Neural crest cell (in vitro differentiated cells): Measurements from ENCODE around the gene FADS2. TPM values are rescaled to one million over a fixed set of nuclear protein-coding genes. Genes with fewer than 3 reads are reported as not detected.

Experiments
- DNase-seq: peaks from one replicate; pipeline ENCODE4 v3.0.0; 2021; ENCODE audit warnings: low read depth, mixed read lengths, low spot score
- H3K27ac Mint-ChIP-seq: one replicate; pipeline ENCODE4 v1.8.0; 2021; ENCODE audit warnings: mild to moderate bottlenecking, mixed read lengths; ENCODE audit not compliant: unreplicated experiment
- H3K27me3 Mint-ChIP-seq: 2 replicates; pipeline ENCODE4 v1.8.0; 2021; ENCODE audit warnings: low read depth, mild to moderate bottlenecking, mixed read lengths
- H3K36me3 Mint-ChIP-seq: 2 replicates; pipeline ENCODE4 v1.8.0; 2021; ENCODE audit warnings: low read depth, mild to moderate bottlenecking, mixed read lengths
- H3K4me1 Mint-ChIP-seq: 2 replicates; pipeline ENCODE4 v1.8.0; 2021; ENCODE audit warnings: mixed read lengths
- H3K4me3 Mint-ChIP-seq: one replicate; pipeline ENCODE4 v1.8.0; 2021; ENCODE audit warnings: mild to moderate bottlenecking, mixed read lengths
- H3K9me3 Mint-ChIP-seq: 2 replicates; pipeline ENCODE4 v1.8.0; 2021; ENCODE audit warnings: mixed read lengths
- CTCF ChIP-seq: fragments of 200-600 bp; sonication (generic); conservative IDR thresholded peaks from 2 replicates; pipeline ENCODE4 v1.5.0; 2021; ENCODE audit warnings: antibody characterized with exemption, mild to moderate bottlenecking
- total RNA-seq: library from RNA; stranded (reverse); gene quantifications from 2 replicates; pipeline ENCODE4 v1.2.1, GENCODE V29; 2021

FADS2 gene
- total RNA-seq, 1 donor from 2014 or later: 976 TPM

- no peak for TF ChIP-seq CTCF
- H3K4me3 Mint-ChIP-seq: peak overlapping the region; percentile 94
- H3K27ac Mint-ChIP-seq: peak overlapping the region; percentile 88
- no peak for DNase-seq
- no peaks in the 10 kb centered on the region for H3K27me3 Mint-ChIP-seq
- H3K9me3 Mint-ChIP-seq: peaks cover 9% of the 10 kb centered on the region
- peaks cover 26% of the 10 kb centered on the region for H3K4me1 Mint-ChIP-seq
- peaks cover 18% of the 10 kb centered on the region for H3K36me3 Mint-ChIP-seq
Measured at GRCh38 chr11:61817471-61818202, 10.5 kb upstream of the FADS2 start.

GRCh38 chr11:61820174-61820573 is 7.9 kb upstream of the FADS2 start:
- DNase-seq: no peak
- H3K36me3 Mint-ChIP-seq: peaks cover 3% of the 10 kb centered on the region

GRCh38 chr11:61826930-61827570 is 1.1 kb upstream of the FADS2 start:
- Mint-ChIP-seq H3K9me3 (no peaks in the 10 kb centered on the region), H3K4me3 (peak overlapping the region; percentile 89), H3K36me3 (peaks cover 9% of the 10 kb centered on the region), H3K27me3 (peaks cover 4% of the 10 kb centered on the region), H3K4me1 (peaks cover 49% of the 10 kb centered on the region), H3K27ac (peak overlapping the region; percentile 100)
- TF ChIP-seq CTCF: no peak
- no peak for DNase-seq

More at GRCh38 chr11:61820174-61820573, 7.9 kb upstream of the FADS2 start:
- Mint-ChIP-seq H3K4me3 (no peak overlapping the region), H3K27me3 (no peaks in the 10 kb centered on the region), H3K9me3 (no peaks in the 10 kb centered on the region), H3K27ac (no peak overlapping the region), H3K4me1 (peaks cover 18% of the 10 kb centered on the region)
- TF ChIP-seq CTCF: no peak

GRCh38 chr11:61828379-61828628 is 204 bp downstream of the FADS2 start:
- H3K9me3 Mint-ChIP-seq: no peaks in the 10 kb centered on the region
- H3K36me3 Mint-ChIP-seq: peaks cover 9% of the 10 kb centered on the region
- peak overlapping the region; percentile 89 for H3K4me3 Mint-ChIP-seq
- peaks cover 4% of the 10 kb centered on the region for H3K27me3 Mint-ChIP-seq
- no peak for TF ChIP-seq CTCF
- H3K27ac Mint-ChIP-seq: peak overlapping the region; percentile 99
- H3K4me1 Mint-ChIP-seq: peaks cover 61% of the 10 kb centered on the region
- no peak for DNase-seq

- DNase-seq: peak; percentile 35
- peaks cover 4% of the 10 kb centered on the region for H3K27me3 Mint-ChIP-seq
Measured at GRCh38 chr11:61828629-61829407, 718 bp downstream of the FADS2 start.

More at GRCh38 chr11:61828629-61829407, 718 bp downstream of the FADS2 start:
- Mint-ChIP-seq H3K27ac (peak overlapping the region; percentile 99), H3K4me3 (peak overlapping the region; percentile 89), H3K4me1 (peaks cover 66% of the 10 kb centered on the region), H3K36me3 (peaks cover 14% of the 10 kb centered on the region), H3K9me3 (no peaks in the 10 kb centered on the region)
- peak; percentile 65 for TF ChIP-seq CTCF
